ENCODE measurements around the gene FAM131B.

DNA sequence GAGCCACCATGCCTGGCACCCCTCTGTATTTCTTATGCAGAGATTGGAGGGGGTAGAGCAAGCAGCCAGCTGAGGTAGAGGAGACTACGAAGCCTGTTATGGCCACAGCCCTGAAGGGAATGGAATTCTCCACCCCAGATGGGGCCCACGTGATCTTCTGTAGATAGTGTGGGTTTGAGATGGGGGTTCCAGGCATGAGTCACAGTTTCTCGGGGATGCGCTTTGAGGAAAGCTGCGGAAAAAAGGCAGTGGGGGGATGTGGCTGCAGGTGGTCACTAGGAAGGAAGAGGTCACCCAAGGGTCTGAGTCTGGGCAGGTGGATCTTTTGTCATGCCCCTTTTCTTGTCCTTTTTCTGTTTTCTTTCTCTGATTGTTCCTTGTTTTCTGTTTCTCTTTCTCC, 11.5 kb downstream of the FAM131B start:
- no peak for TF ChIP-seq CTCF (optimal IDR thresholded peaks at IDR 0.05 in 1 of 3, IDR thresholded peaks at IDR 0.05 in 1 of 3, conservative IDR thresholded peaks at IDR 0.05 in 1 of 3; ENCODE audit: extremely low read depth in 1 of 3, insufficient read depth in 2 of 3, low read length in 3 of 3)
- no peak for TF ChIP-seq EZH2 (IDR thresholded peaks at IDR 0.05; ENCODE audit: low read length)
